ENCODE results near the gene GTF3C2. TPM values are rescaled to one million over a fixed set of nuclear protein-coding genes. Genes with fewer than 3 reads are reported as not detected.
"Not testable (repeated sequence)": the region's sequence is repeated elsewhere in the genome, so short reads cannot be mapped to it uniquely, and the experiment has no call there.

The GTF3C2 gene
- total RNA-seq, 2 experiments from 2014 or later: 55.2 to 64.5 TPM

DNA sequence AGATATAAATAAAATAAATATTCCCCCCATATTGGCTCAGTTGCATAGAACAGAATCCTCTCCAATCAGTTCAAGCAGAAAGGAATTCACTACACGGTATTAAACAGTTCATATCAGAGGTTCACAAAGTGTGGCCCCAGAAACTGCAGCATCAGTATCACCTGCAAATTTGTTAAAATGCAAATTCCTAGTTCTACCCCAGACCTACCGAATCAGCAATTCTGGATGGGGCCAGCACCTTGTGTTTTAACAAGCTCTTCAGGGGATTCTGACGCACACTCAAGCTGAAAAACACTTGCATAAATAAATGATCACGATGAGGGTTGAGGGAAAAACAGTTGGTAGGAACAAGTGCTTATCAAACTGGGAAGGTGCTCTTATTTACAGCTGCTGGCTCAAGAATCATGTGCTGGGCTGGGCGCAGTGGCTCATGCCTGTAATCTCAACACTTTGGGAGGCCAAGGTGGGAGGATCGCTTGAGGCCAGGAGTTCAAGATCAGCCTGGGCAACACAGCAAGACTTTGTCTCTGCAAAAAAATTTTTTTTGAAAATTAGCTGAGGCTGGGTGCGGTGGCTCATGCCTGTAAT is 6.4 kb downstream of the GTF3C2 start:
- peaks cover 42% of the 10 kb centered on the region for H3K4me1 Mint-ChIP-seq (ENCODE audit: low read depth)
- no peak overlapping the region for H3K27ac Mint-ChIP-seq
- no peak overlapping the region for H3K4me3 Mint-ChIP-seq
- POLR2A ChIA-PET: interaction anchor here (0.9 to 1.1 kb wide), 2 partner anchors 19 to 58 kb away, joined by 3 read pairs; partner anchors contain the start of gene EIF2B4
- no peak for DNase-seq
- no peaks in the 10 kb centered on the region for H3K9me3 Mint-ChIP-seq
- no peaks in the 10 kb centered on the region for H3K27me3 Mint-ChIP-seq
- peaks cover 2% of the 10 kb centered on the region for H3K36me3 Mint-ChIP-seq
- intact Hi-C loops (cut with micrococcal nuclease): no loop called here
- CTCF ChIA-PET: interaction anchor here (0.8 to 1.6 kb wide), 4 partner anchors 17 to 504 kb away, joined by 3 to 5 read pairs (median 4); no protein-coding TSS in a partner anchor

DNA sequence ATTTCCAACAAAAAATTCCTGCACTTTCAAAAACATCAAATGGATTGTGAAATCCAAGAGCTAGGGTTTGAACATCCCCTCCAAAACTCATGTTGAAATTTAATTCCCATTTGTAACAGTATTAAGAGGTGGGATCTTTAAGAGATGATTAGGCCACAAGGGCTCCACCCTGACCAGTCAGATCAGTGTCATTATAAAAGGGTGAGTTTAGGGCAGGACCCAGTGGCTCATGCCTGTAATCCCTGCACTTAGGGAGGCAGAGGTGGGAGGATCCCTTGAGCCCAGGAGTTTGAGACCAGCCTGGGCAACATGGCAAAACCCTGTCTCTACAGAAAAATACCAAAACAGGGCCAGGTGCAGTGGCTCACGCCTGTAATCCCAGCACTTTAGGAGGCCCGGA is 8.9 kb downstream of the GTF3C2 start:
- intact Hi-C loops (cut with micrococcal nuclease): no loop called here
- peaks cover 26% of the 10 kb centered on the region for H3K4me1 Mint-ChIP-seq (ENCODE audit: low read depth)
- H3K4me3 Mint-ChIP-seq: no peak overlapping the region
- ChIA-PET POLR2A (interaction anchor here (1.4 kb wide), 1 partner anchor 9 kb away, joined by 3 read pairs; no protein-coding TSS in a partner anchor), CTCF (no interaction called here)
- no peaks in the 10 kb centered on the region for H3K9me3 Mint-ChIP-seq
- no peak overlapping the region for H3K27ac Mint-ChIP-seq
- DNase-seq: no peak
- peaks cover 7% of the 10 kb centered on the region for H3K36me3 Mint-ChIP-seq
- no peaks in the 10 kb centered on the region for H3K27me3 Mint-ChIP-seq

DNA sequence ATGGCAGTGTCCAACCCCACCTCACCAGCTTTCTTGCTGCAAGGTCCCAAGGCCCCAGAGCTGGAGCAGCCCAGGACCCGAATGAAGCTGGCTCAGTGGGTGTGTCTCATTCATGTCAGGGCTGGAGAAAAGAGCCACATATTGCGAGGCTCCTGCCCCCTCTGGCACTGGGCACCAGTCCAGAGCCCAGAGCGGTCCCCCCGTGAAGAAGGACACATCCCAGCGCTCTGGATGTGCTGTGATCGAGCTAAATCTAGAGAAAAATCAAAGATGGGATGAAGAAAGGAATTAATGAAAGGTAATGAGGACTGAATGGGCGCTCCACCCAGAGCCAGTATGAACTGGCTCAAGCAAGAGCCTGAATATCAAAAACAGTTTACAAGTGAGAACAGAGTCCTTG is 20.4 kb downstream of the GTF3C2 start:
- no peaks in the 10 kb centered on the region for H3K9me3 Mint-ChIP-seq

DNA sequence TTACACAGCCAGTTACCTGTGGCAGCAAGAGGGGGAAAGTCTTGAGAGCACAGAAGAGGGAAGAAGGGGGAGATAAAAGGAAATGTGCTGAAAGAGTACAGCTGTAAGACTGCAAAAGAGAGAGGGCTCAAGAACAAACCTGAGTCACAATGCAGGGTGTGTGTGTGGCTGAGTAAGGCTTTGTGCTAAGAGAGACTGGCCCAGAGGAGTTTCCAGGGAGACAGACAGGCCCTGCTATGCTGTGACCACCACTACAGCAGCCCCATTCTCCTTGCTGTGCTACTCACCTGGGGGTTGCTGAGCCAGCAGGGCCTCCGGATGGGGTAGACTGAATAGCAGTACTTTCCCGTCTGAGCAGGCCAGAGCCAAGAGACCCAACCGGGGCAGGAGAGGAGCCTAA is 21.3 kb downstream of the GTF3C2 start:
- Mint-ChIP-seq H3K27me3 (no peaks in the 10 kb centered on the region), H3K36me3 (peaks cover 13% of the 10 kb centered on the region), H3K9me3 (no peaks in the 10 kb centered on the region), H3K27ac (no peak overlapping the region), H3K4me3 (no peak overlapping the region), H3K4me1 (ENCODE audit: low read depth) (no peaks in the 10 kb centered on the region)
- DNase-seq: no peak
- intact Hi-C loops (cut with micrococcal nuclease): no loop called here
- ChIA-PET POLR2A (no interaction called here), CTCF (no interaction called here)

More for the DNA sequence above, 20.4 kb downstream of the GTF3C2 start:
- H3K27me3 Mint-ChIP-seq: no peaks in the 10 kb centered on the region
- H3K4me3 Mint-ChIP-seq: no peak overlapping the region
- intact Hi-C loops (cut with micrococcal nuclease): no loop called here
- peaks cover 17% of the 10 kb centered on the region for H3K36me3 Mint-ChIP-seq
- ChIA-PET POLR2A (no interaction called here), CTCF (interaction anchor here (2.3 kb wide), 1 partner anchor 33 kb away, joined by 8 read pairs; no protein-coding TSS in a partner anchor)
- H3K4me1 Mint-ChIP-seq (ENCODE audit: low read depth): no peaks in the 10 kb centered on the region
- no peak for DNase-seq
- no peak overlapping the region for H3K27ac Mint-ChIP-seq

DNA sequence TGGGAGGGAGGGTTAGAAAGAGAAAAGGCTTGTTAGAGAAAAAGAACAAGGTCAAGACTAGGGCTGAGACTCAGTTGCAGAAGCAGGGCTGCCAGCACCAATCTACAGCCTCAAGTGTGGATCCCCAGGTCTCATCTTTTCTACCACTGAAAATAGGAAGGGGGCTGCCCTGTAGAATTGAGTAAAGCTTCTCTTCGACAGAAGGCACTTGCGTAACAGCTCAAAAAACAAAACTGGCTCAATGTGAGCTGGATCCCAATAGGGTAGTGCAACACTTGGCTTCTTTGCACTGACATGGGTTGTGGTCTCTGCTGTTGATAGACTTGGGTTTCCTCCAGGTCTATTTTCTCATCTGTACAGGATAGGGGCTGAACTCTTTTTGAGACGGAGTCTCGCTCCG is 31.8 kb downstream of the GTF3C2 start:
- no peak overlapping the region for H3K27ac Mint-ChIP-seq
- no peak for DNase-seq
- intact Hi-C loops (cut with micrococcal nuclease): no loop called here
- POLR2A ChIA-PET: no interaction called here
- CTCF ChIA-PET: no interaction called here
- peaks cover 18% of the 10 kb centered on the region for H3K4me1 Mint-ChIP-seq (ENCODE audit: low read depth)
- H3K4me3 Mint-ChIP-seq: no peak overlapping the region
- no peaks in the 10 kb centered on the region for H3K27me3 Mint-ChIP-seq
- peaks cover 23% of the 10 kb centered on the region for H3K36me3 Mint-ChIP-seq
- H3K9me3 Mint-ChIP-seq: no peaks in the 10 kb centered on the region

DNA sequence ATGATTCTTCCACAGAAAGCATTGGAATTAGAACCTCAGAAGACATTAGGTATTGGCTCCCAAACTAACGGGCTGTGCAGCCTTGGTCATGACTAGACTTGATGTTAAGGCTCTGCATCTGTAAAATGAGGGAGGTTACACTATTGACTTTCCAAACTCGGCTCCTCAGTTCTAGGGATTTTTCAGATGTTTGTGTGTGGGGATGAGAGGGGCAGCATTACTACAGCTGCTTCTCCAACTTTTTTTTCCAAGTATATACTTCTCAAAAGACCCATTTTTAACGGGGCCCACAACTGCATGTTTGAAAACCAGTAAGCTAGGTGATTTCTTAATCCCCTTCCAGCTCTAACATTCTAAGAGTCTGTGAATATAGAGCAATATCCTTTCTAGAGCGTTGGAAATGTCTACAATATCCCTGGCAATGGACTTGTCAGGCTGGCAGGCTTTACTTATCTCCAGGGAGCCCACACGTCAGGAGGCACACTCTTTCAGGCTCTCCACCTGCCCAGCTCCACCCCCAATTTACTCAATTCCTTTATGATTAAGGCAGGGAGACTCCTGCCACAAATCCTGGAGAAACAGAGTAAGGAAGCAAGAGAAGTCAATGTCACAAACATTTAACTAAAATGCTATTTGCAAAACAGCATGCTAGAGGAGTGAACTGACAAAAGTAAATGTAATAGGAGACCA is 32.8 kb downstream of the GTF3C2 start:
- intact Hi-C loops (cut with micrococcal nuclease): loop anchor here (1.0 kb wide), 4 partner anchors 33 to 107 kb away; partner anchors contain the start of genes EIF2B4, GTF3C2, PPM1G and SNX17
- Mint-ChIP-seq H3K36me3 (peaks cover 20% of the 10 kb centered on the region), H3K4me3 (peak overlapping the region; percentile 93), H3K27me3 (no peaks in the 10 kb centered on the region), H3K9me3 (no peaks in the 10 kb centered on the region), H3K27ac (peak overlapping the region; percentile 88), H3K4me1 (ENCODE audit: low read depth) (peaks cover 18% of the 10 kb centered on the region)
- no peak for DNase-seq
- POLR2A ChIA-PET: interaction anchor here (0.5 to 2.3 kb wide), 5 partner anchors 18 to 374 kb away, joined by 3 to 11 read pairs (median 3); partner anchors contain the start of genes GTF3C2 and ZNF513
- CTCF ChIA-PET: interaction anchor here (0.8 to 2.7 kb wide), 4 partner anchors 21 to 360 kb away, joined by 3 to 18 read pairs (median 5); no protein-coding TSS in a partner anchor

DNA sequence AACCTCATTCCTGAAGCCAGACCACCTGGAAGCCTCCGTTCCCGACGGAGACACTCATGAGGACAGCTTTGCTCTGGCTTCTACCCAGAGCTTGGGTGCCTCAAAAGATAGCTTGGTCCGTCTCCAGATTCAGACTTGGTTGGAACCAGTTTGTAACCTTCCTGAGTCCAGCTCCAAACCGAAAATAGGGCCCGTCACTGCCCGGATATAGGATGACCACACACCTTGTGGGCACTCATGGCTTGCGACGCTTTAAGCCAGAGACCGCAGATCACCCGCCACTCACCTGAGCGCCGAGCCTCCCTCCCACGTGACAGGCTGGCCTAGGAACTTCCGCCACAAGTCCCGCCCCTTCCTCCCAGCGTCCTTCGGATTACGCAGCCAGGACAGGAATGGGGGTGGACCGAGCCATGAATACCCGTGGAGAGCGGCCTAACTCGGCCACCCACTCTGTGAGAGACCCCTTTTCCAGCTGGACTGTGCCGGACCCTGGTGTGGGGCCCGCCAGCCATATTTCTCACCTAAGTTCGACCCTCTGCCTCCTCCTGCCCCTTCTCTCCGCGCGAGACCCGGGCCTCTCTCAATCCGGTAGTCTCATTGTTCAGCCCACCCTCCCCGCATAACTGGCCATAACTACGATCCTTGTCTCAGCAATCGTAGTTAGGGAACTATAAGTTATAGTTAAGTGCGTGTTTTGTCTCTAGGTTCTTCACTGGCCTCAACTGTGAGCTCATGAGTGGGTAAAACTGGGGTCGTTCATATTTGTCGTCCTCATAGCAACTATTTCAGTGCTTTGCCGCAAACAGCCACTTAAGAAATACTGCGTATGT is 33.6 kb downstream of the GTF3C2 start, which contains the start of gene MPV17:
TSS of gene MPV17 (minus strand) at position 332 of the 830 bp plus-strand sequence. CDS start 580 bp downstream, outside the sequence.
- ChIA-PET POLR2A (interaction anchor here (0.5 to 2.4 kb wide), 6 partner anchors 18 to 375 kb away, joined by 3 to 11 read pairs (median 4); partner anchors contain the start of genes GTF3C2 and ZNF513), CTCF (interaction anchor here (0.8 to 2.7 kb wide), 7 partner anchors 20 to 361 kb away, joined by 3 to 18 read pairs (median 5); partner anchors contain the start of gene EIF2B4)
- intact Hi-C loops (cut with micrococcal nuclease): loop anchor here (1.0 kb wide), 5 partner anchors 33 to 166 kb away; partner anchors contain the start of genes EIF2B4, GTF3C2, IFT172 and PPM1G
- H3K36me3 Mint-ChIP-seq: peaks cover 12% of the 10 kb centered on the region
- no peaks in the 10 kb centered on the region for H3K27me3 Mint-ChIP-seq
- H3K4me1 Mint-ChIP-seq (ENCODE audit: low read depth): peaks cover 18% of the 10 kb centered on the region
- DNase-seq: peak; percentile 94
- H3K27ac Mint-ChIP-seq: peak within 1 kb of the TSS; percentile 88
- H3K4me3 Mint-ChIP-seq: peak within 1 kb of the TSS; percentile 93
- H3K9me3 Mint-ChIP-seq: no peaks in the 10 kb centered on the region

DNA sequence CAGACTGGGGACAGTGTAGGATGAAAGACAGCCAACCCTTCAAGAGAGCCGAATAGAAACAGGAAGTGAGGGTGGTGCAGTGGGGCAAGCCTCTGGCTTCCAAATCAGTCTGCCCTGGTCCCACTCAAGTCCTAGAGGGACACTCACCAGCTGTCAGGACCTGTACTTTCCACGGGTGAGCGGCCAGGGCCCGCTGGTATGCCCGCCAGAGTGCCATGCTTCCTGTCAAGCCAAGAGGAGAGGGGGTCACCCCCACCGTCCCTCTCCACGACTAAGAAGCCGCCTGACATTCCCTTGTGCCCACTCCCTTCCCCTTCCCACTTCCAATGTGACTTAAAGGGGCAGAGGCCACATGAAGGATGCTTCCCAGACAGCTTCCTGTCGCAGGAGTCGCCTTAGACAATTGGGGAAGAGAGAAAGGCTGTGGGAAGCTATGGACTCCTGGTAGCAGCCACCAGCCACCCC is 34.2 kb downstream of the GTF3C2 start:
- intact Hi-C loops (cut with micrococcal nuclease): loop anchor here (1.0 kb wide), 1 partner anchor 167 kb away; the partner anchor contains the start of gene IFT172
- POLR2A ChIA-PET: interaction anchor here (1.0 to 2.4 kb wide), 3 partner anchors 17 to 34 kb away, joined by 3 to 11 read pairs (median 10); partner anchors contain the start of gene GTF3C2
- peak; percentile 24 for DNase-seq

DNA sequence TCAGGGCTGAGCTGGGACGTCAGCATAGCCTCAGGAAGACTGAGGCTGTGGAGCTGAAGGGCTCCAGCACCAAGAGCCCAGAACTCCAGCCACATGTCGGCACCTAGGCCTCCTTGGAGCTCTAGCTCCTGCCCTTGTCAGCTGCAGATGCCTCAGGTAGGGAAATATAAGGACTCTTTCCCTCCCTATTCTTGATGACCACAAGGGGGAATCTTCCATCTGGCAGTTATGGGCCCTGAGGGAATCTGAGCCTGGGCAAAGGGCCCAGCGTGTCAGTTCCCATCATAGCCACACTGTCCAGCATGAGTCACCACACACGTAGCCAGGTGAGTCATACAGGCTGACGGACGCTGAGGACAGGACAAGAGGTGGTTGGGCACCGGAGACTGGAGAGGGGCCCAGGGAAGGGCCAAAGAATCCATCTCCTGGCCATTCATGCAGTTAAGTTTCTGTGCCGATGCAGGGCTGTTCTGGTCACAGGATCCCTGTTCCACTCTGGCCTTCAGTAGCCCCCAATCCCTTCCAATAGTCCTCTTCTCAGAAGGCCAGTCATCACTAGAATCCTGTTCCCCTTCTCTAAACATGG is 35.5 kb downstream of the GTF3C2 start:
- H3K27me3 Mint-ChIP-seq: no peaks in the 10 kb centered on the region
- ChIA-PET POLR2A (interaction anchor here (1.3 to 2.4 kb wide), 2 partner anchors 10 to 18 kb away, joined by 3 to 10 read pairs; no protein-coding TSS in a partner anchor), CTCF (interaction anchor here (2.2 to 4.6 kb wide), 2 partner anchors 18 to 41 kb away, joined by 7 to 32 read pairs; no protein-coding TSS in a partner anchor)
- H3K4me3 Mint-ChIP-seq: no peak overlapping the region
- no peaks in the 10 kb centered on the region for H3K9me3 Mint-ChIP-seq
- no peak for DNase-seq
- peaks cover 18% of the 10 kb centered on the region for H3K4me1 Mint-ChIP-seq (ENCODE audit: low read depth)
- H3K36me3 Mint-ChIP-seq: peaks cover 4% of the 10 kb centered on the region
- intact Hi-C loops (cut with micrococcal nuclease): no loop called here
- no peak overlapping the region for H3K27ac Mint-ChIP-seq

More for the DNA sequence above, 34.2 kb downstream of the GTF3C2 start:
- H3K9me3 Mint-ChIP-seq: no peaks in the 10 kb centered on the region
- peaks cover 18% of the 10 kb centered on the region for H3K4me1 Mint-ChIP-seq (ENCODE audit: low read depth)
- H3K27ac Mint-ChIP-seq: peak overlapping the region; percentile 88
- H3K36me3 Mint-ChIP-seq: peaks cover 11% of the 10 kb centered on the region
- H3K27me3 Mint-ChIP-seq: no peaks in the 10 kb centered on the region
- peak overlapping the region; percentile 93 for H3K4me3 Mint-ChIP-seq
- CTCF ChIA-PET: interaction anchor here (0.6 to 2.7 kb wide), 7 partner anchors 19 to 362 kb away, joined by 3 to 18 read pairs (median 4); partner anchors contain the start of gene EIF2B4

DNA sequence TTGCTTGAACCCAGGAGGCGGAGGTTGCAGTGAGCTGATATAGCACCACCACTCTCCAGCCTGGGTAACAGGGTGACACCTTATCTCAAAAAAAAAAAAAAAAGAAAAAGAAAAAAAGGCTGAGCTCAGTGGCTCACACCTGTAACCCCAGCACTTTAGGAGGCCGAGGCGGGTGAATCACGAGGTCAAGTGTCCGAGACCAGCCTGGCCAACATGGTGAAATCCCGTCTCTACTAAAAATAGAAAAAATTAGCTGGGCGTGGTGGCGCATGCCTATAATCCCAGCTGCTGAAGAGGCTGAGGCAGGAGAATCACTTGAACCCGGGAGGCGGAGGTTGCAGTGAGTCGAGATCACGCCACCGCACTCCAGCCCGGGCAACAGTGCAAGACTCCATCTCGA is 36.7 kb downstream of the GTF3C2 start:
- H3K27me3 Mint-ChIP-seq; DNase-seq; intact Hi-C loops (cut with micrococcal nuclease); H3K27ac Mint-ChIP-seq; H3K4me3 Mint-ChIP-seq; H3K9me3 Mint-ChIP-seq; H3K36me3 Mint-ChIP-seq: not testable (repeated sequence)
- ChIA-PET CTCF (interaction anchor here (0.9 to 4.6 kb wide), 2 partner anchors 17 to 50 kb away, joined by 3 to 32 read pairs; partner anchors contain the start of gene EIF2B4), POLR2A (interaction anchor here (1.3 kb wide), 1 partner anchor 9 kb away, joined by 3 read pairs; no protein-coding TSS in a partner anchor)
- peaks cover 18% of the 10 kb centered on the region for H3K4me1 Mint-ChIP-seq (ENCODE audit: low read depth)
